ENCODE results near the gene ZNF281.

The ZNF281 gene

GRCh38 chr1:200380589-200381021 lies 29.2 kb downstream of the ZNF281 start:
- POLR2A ChIA-PET = no interaction called here

GRCh38 chr1:200379940-200380588 lies 29.8 kb downstream of the ZNF281 start:
- CTCF ChIA-PET = no interaction called here
- POLR2A ChIA-PET = no interaction called here
- TF ChIP-seq HDGF (IDR thresholded peaks at IDR 0.05; ENCODE audit: borderline replicate concordance) (no peak), FOXA1 (IDR thresholded peaks at IDR 0.05) (no peak), L3MBTL2 (conservative IDR thresholded peaks at IDR 0.05) (no peak), FOXM1 (IDR thresholded peaks at IDR 0.05; ENCODE audit: borderline replicate concordance) (no peak), TARDBP (IDR thresholded peaks at IDR 0.05) (no peak), CTBP1 (IDR thresholded peaks at IDR 0.05; ENCODE audit: borderline replicate concordance) (no peak), BHLHE40 (IDR thresholded peaks at IDR 0.05; ENCODE audit: borderline replicate concordance) (no peak), ZNF384 (IDR thresholded peaks at IDR 0.05) (no peak)
- DNase-seq (ENCODE audit: extremely low spot score) = no peak

More at GRCh38 chr1:200380589-200381021, 29.2 kb downstream of the ZNF281 start:
- no peak for DNase-seq (ENCODE audit: extremely low spot score)
- CTCF ChIA-PET = no interaction called here
- TF ChIP-seq FOXM1 (IDR thresholded peaks at IDR 0.05; ENCODE audit: borderline replicate concordance) (no peak), TARDBP (IDR thresholded peaks at IDR 0.05) (no peak), L3MBTL2 (conservative IDR thresholded peaks at IDR 0.05) (no peak), BHLHE40 (IDR thresholded peaks at IDR 0.05; ENCODE audit: borderline replicate concordance) (no peak), NFRKB (IDR thresholded peaks at IDR 0.05) (no peak), FOXA1 (IDR thresholded peaks at IDR 0.05) (no peak), PKNOX1 (IDR thresholded peaks at IDR 0.05) (no peak)

GRCh38 chr1:200379432-200379757 lies 30.4 kb downstream of the ZNF281 start:
- no peak for DNase-seq (ENCODE audit: extremely low spot score)
- ChIA-PET CTCF (no interaction called here), POLR2A (no interaction called here)
- no peak for TF ChIP-seq FOXM1 (IDR thresholded peaks at IDR 0.05; ENCODE audit: borderline replicate concordance)
- no peak for TF ChIP-seq FOXK2 (IDR thresholded peaks at IDR 0.05)
- TF ChIP-seq BHLHE40 (IDR thresholded peaks at IDR 0.05; ENCODE audit: borderline replicate concordance) = no peak
- TF ChIP-seq ELF4 (IDR thresholded peaks at IDR 0.05) = no peak
- TF ChIP-seq FOXA1 (IDR thresholded peaks at IDR 0.05) = no peak
- TF ChIP-seq ZNF384 (IDR thresholded peaks at IDR 0.05) = no peak
- no peak for TF ChIP-seq LEF1 (IDR thresholded peaks at IDR 0.05; ENCODE audit: borderline replicate concordance)
- TF ChIP-seq SP1 (IDR thresholded peaks at IDR 0.05) = no peak

GRCh38 chr1:200378096-200378495 lies 31.7 kb downstream of the ZNF281 start:
- TF ChIP-seq NFRKB (IDR thresholded peaks at IDR 0.05) (no peak), CTBP1 (IDR thresholded peaks at IDR 0.05; ENCODE audit: borderline replicate concordance) (no peak), FOXA1 (IDR thresholded peaks at IDR 0.05) (no peak), SP1 (IDR thresholded peaks at IDR 0.05) (no peak)
- ChIA-PET POLR2A (no interaction called here), CTCF (no interaction called here)
- DNase-seq (ENCODE audit: extremely low spot score) = no peak

GRCh38 chr1:200376528-200376927 lies 33.3 kb downstream of the ZNF281 start:
- ChIA-PET CTCF (no interaction called here), POLR2A (no interaction called here)
- no peak for DNase-seq (ENCODE audit: extremely low spot score)
- TF ChIP-seq ARNT (IDR thresholded peaks at IDR 0.05) = no peak
- TF ChIP-seq LEF1 (IDR thresholded peaks at IDR 0.05; ENCODE audit: borderline replicate concordance) = no peak
- no peak for TF ChIP-seq SUZ12 (IDR thresholded peaks at IDR 0.05)
- TF ChIP-seq ELF4 (IDR thresholded peaks at IDR 0.05) = no peak
- no peak for TF ChIP-seq BHLHE40 (IDR thresholded peaks at IDR 0.05; ENCODE audit: borderline replicate concordance)
- TF ChIP-seq L3MBTL2 (conservative IDR thresholded peaks at IDR 0.05) = no peak
- no peak for TF ChIP-seq FOXK2 (IDR thresholded peaks at IDR 0.05)
- TF ChIP-seq FOXA1 (IDR thresholded peaks at IDR 0.05) = no peak
- TF ChIP-seq PKNOX1 (IDR thresholded peaks at IDR 0.05) = no peak
- TF ChIP-seq NFRKB (IDR thresholded peaks at IDR 0.05) = no peak
- TF ChIP-seq CTBP1 (IDR thresholded peaks at IDR 0.05; ENCODE audit: borderline replicate concordance) = no peak
- TF ChIP-seq TARDBP (IDR thresholded peaks at IDR 0.05) = no peak
- TF ChIP-seq SP1 (IDR thresholded peaks at IDR 0.05) = no peak

- DNase-seq (ENCODE audit: extremely low spot score) = no peak
- no peak for TF ChIP-seq FOXA1 (IDR thresholded peaks at IDR 0.05)
- no peak for TF ChIP-seq PKNOX1 (IDR thresholded peaks at IDR 0.05)
- TF ChIP-seq TARDBP (IDR thresholded peaks at IDR 0.05) = no peak
- no peak for TF ChIP-seq ARNT (IDR thresholded peaks at IDR 0.05)
- TF ChIP-seq L3MBTL2 (conservative IDR thresholded peaks at IDR 0.05) = no peak
- no peak for TF ChIP-seq LEF1 (IDR thresholded peaks at IDR 0.05; ENCODE audit: borderline replicate concordance)
- TF ChIP-seq FOXM1 (IDR thresholded peaks at IDR 0.05; ENCODE audit: borderline replicate concordance) = no peak
- no peak for TF ChIP-seq HDGF (IDR thresholded peaks at IDR 0.05; ENCODE audit: borderline replicate concordance)
- TF ChIP-seq FOXK2 (IDR thresholded peaks at IDR 0.05) = no peak
- no peak for TF ChIP-seq BHLHE40 (IDR thresholded peaks at IDR 0.05; ENCODE audit: borderline replicate concordance)
- TF ChIP-seq ZNF384 (IDR thresholded peaks at IDR 0.05) = no peak
- no peak for TF ChIP-seq CTBP1 (IDR thresholded peaks at IDR 0.05; ENCODE audit: borderline replicate concordance)
- no peak for TF ChIP-seq SP1 (IDR thresholded peaks at IDR 0.05)
- CTCF ChIA-PET = no interaction called here
- POLR2A ChIA-PET = no interaction called here
These were observed 35.1 kb downstream of the ZNF281 start for GRCh38 chr1:200374569-200375295.

Measured in HEK293T (cell line).